Dendritic cell treated with granulocyte-macrophage colony-stimulating factor and Interleukin-4, amounts not matched to agents 40 ng/mL and 50 ng/mL, for 4 days (primary cell): ENCODE data around the gene AMIGO2.
"Not testable (repeated sequence)": the region's sequence is repeated elsewhere in the genome, so short reads cannot be mapped to it uniquely, and the experiment has no call there.

Experiments
- H3K27ac Mint-ChIP-seq: one replicate; pipeline ENCODE4 v1.8.0; 2022; ENCODE audit warnings: mild to moderate bottlenecking, mixed read lengths
- H3K27me3 Mint-ChIP-seq: one replicate; pipeline ENCODE4 v1.8.0; 2022; ENCODE audit warnings: mild to moderate bottlenecking, mixed read lengths
- H3K36me3 Mint-ChIP-seq: one replicate; pipeline ENCODE4 v1.8.0; 2022; ENCODE audit warnings: low read depth, mixed read lengths
- H3K4me1 Mint-ChIP-seq: one replicate; pipeline ENCODE4 v1.8.0; 2022; ENCODE audit warnings: low read depth, mixed read lengths
- H3K4me3 Mint-ChIP-seq: one replicate; pipeline ENCODE4 v1.8.0; 2022; ENCODE audit warnings: mild to moderate bottlenecking, moderate library complexity, mixed read lengths
- H3K9me3 Mint-ChIP-seq: one replicate; pipeline ENCODE4 v1.8.0; 2022; ENCODE audit warnings: mixed read lengths
- intact Hi-C: fragments of 100-400 bp; cut with micrococcal nuclease; formaldehyde crosslinking; loops from one replicate; pipeline ENCODE4 v1.15.0; 2022

The AMIGO2 gene

GRCh38 chr12:47074757-47075156 lies 5.0 kb downstream of the AMIGO2 start:
- Mint-ChIP-seq H3K27ac (no peak overlapping the region), H3K4me1 (peaks cover 9% of the 10 kb centered on the region), H3K9me3 (no peaks in the 10 kb centered on the region), H3K4me3 (no peak overlapping the region), H3K36me3 (no peaks in the 10 kb centered on the region), H3K27me3 (peaks cover 18% of the 10 kb centered on the region)
- intact Hi-C loops: no loop called here

- H3K9me3 Mint-ChIP-seq: no peaks in the 10 kb centered on the region
- H3K27ac Mint-ChIP-seq: no peak overlapping the region
- peaks cover 4% of the 10 kb centered on the region for H3K4me1 Mint-ChIP-seq
- no peaks in the 10 kb centered on the region for H3K36me3 Mint-ChIP-seq
- peaks cover 13% of the 10 kb centered on the region for H3K27me3 Mint-ChIP-seq
- intact Hi-C loops: no loop called here
- no peak overlapping the region for H3K4me3 Mint-ChIP-seq
Observed at GRCh38 chr12:47073951-47074350, 5.8 kb downstream of the AMIGO2 start.

- H3K4me3 Mint-ChIP-seq: no peak overlapping the region
- no peak overlapping the region for H3K27ac Mint-ChIP-seq
- H3K36me3 Mint-ChIP-seq: no peaks in the 10 kb centered on the region
- intact Hi-C loops: loop anchor here (2.0 kb wide), 1 partner anchor 39 kb away; no protein-coding TSS in a partner anchor
- H3K27me3 Mint-ChIP-seq: peaks cover 4% of the 10 kb centered on the region
- H3K4me1 Mint-ChIP-seq: no peaks in the 10 kb centered on the region
- no peaks in the 10 kb centered on the region for H3K9me3 Mint-ChIP-seq
Observed at GRCh38 chr12:47071241-47071852, 8.4 kb downstream of the AMIGO2 start.

GRCh38 chr12:47070310-47070709 lies 9.4 kb downstream of the AMIGO2 start:
- intact Hi-C loops: loop anchor here (2.0 kb wide), 1 partner anchor 38 kb away; no protein-coding TSS in a partner anchor
- peaks cover 4% of the 10 kb centered on the region for H3K27me3 Mint-ChIP-seq
- H3K27ac Mint-ChIP-seq: no peak overlapping the region
- H3K4me3 Mint-ChIP-seq: no peak overlapping the region
- H3K36me3 Mint-ChIP-seq: no peaks in the 10 kb centered on the region
- no peaks in the 10 kb centered on the region for H3K4me1 Mint-ChIP-seq
- H3K9me3 Mint-ChIP-seq: no peaks in the 10 kb centered on the region

- H3K36me3 Mint-ChIP-seq: no peaks in the 10 kb centered on the region
- no peak overlapping the region for H3K27ac Mint-ChIP-seq
- no peaks in the 10 kb centered on the region for H3K4me1 Mint-ChIP-seq
- H3K9me3 Mint-ChIP-seq: no peaks in the 10 kb centered on the region
- no peak overlapping the region for H3K4me3 Mint-ChIP-seq
- intact Hi-C loops: no loop called here
- peaks cover 2% of the 10 kb centered on the region for H3K27me3 Mint-ChIP-seq
Observed at GRCh38 chr12:47068539-47068938, 11.2 kb downstream of the AMIGO2 start.

- no peaks in the 10 kb centered on the region for H3K9me3 Mint-ChIP-seq
- no peaks in the 10 kb centered on the region for H3K36me3 Mint-ChIP-seq
- no peaks in the 10 kb centered on the region for H3K4me1 Mint-ChIP-seq
- H3K27ac Mint-ChIP-seq: no peak overlapping the region
- H3K27me3 Mint-ChIP-seq: peaks cover 2% of the 10 kb centered on the region
- no peak overlapping the region for H3K4me3 Mint-ChIP-seq
- intact Hi-C loops: no loop called here
Observed at GRCh38 chr12:47067771-47068431, 11.9 kb downstream of the AMIGO2 start.

- H3K4me3 Mint-ChIP-seq: no peak overlapping the region
- H3K27ac Mint-ChIP-seq: no peak overlapping the region
- H3K9me3 Mint-ChIP-seq: no peaks in the 10 kb centered on the region
Observed at GRCh38 chr12:47067176-47067575, 12.6 kb downstream of the AMIGO2 start.

GRCh38 chr12:47066278-47067025 lies 13.3 kb downstream of the AMIGO2 start:
- intact Hi-C loops: no loop called here
- H3K9me3 Mint-ChIP-seq: no peaks in the 10 kb centered on the region
- H3K4me1 Mint-ChIP-seq: no peaks in the 10 kb centered on the region
- peaks cover 2% of the 10 kb centered on the region for H3K27me3 Mint-ChIP-seq
- H3K36me3 Mint-ChIP-seq: no peaks in the 10 kb centered on the region
- no peak overlapping the region for H3K27ac Mint-ChIP-seq
- no peak overlapping the region for H3K4me3 Mint-ChIP-seq

More at GRCh38 chr12:47067176-47067575, 12.6 kb downstream of the AMIGO2 start:
- intact Hi-C loops: no loop called here
- no peaks in the 10 kb centered on the region for H3K4me1 Mint-ChIP-seq
- H3K36me3 Mint-ChIP-seq: no peaks in the 10 kb centered on the region
- peaks cover 2% of the 10 kb centered on the region for H3K27me3 Mint-ChIP-seq

- no peaks in the 10 kb centered on the region for H3K9me3 Mint-ChIP-seq
- H3K27me3 Mint-ChIP-seq: peaks cover 2% of the 10 kb centered on the region
- H3K36me3 Mint-ChIP-seq: no peaks in the 10 kb centered on the region
- H3K4me3 Mint-ChIP-seq: no peak overlapping the region
- H3K27ac Mint-ChIP-seq: no peak overlapping the region
- no peaks in the 10 kb centered on the region for H3K4me1 Mint-ChIP-seq
- intact Hi-C loops: no loop called here
Observed at GRCh38 chr12:47065546-47065945, 14.2 kb downstream of the AMIGO2 start.

GRCh38 chr12:47058640-47059039 lies 21.1 kb downstream of the AMIGO2 start:
- H3K9me3 Mint-ChIP-seq: peaks cover 16% of the 10 kb centered on the region
- H3K4me3 Mint-ChIP-seq, intact Hi-C loops, H3K36me3 Mint-ChIP-seq, H3K27ac Mint-ChIP-seq, H3K27me3 Mint-ChIP-seq, H3K4me1 Mint-ChIP-seq: not testable (repeated sequence)

- H3K4me1 Mint-ChIP-seq, H3K27me3 Mint-ChIP-seq, H3K4me3 Mint-ChIP-seq, intact Hi-C loops, H3K36me3 Mint-ChIP-seq, H3K27ac Mint-ChIP-seq: not testable (repeated sequence)
- H3K9me3 Mint-ChIP-seq: peaks cover 19% of the 10 kb centered on the region
Observed at GRCh38 chr12:47056944-47057343, 22.8 kb downstream of the AMIGO2 start.

- intact Hi-C loops, H3K27ac Mint-ChIP-seq, H3K27me3 Mint-ChIP-seq, H3K4me3 Mint-ChIP-seq, H3K4me1 Mint-ChIP-seq: not testable (repeated sequence)
- H3K9me3 Mint-ChIP-seq: peaks cover 29% of the 10 kb centered on the region
- peaks cover 11% of the 10 kb centered on the region for H3K36me3 Mint-ChIP-seq
Observed at GRCh38 chr12:47055856-47056255, 23.9 kb downstream of the AMIGO2 start.

GRCh38 chr12:47054659-47055058 lies 25.1 kb downstream of the AMIGO2 start:
- intact Hi-C loops: no loop called here
- H3K36me3 Mint-ChIP-seq: peaks cover 11% of the 10 kb centered on the region
- no peaks in the 10 kb centered on the region for H3K27me3 Mint-ChIP-seq
- H3K4me3 Mint-ChIP-seq: no peak overlapping the region
- H3K9me3 Mint-ChIP-seq: peaks cover 30% of the 10 kb centered on the region
- H3K27ac Mint-ChIP-seq: no peak overlapping the region
- H3K4me1 Mint-ChIP-seq: peaks cover 9% of the 10 kb centered on the region

GRCh38 chr12:47053961-47054360 lies 25.8 kb downstream of the AMIGO2 start:
- Mint-ChIP-seq H3K27ac (no peak overlapping the region), H3K4me1 (peaks cover 9% of the 10 kb centered on the region), H3K27me3 (no peaks in the 10 kb centered on the region), H3K9me3 (peaks cover 30% of the 10 kb centered on the region), H3K4me3 (no peak overlapping the region), H3K36me3 (peaks cover 11% of the 10 kb centered on the region)
- intact Hi-C loops: no loop called here
